HEK293 (cell line): ENCODE data around the gene RNF40.

Experiments
- IKZF3 ChIP-seq: fragments of 450-650 bp; IDR thresholded peaks from 2 replicates; pipeline ENCODE4 v1.5.0; 2018; ENCODE audit warnings: missing biosample characterization, mild to moderate bottlenecking, missing genetic modification characterization, moderate library complexity
- MZF1 ChIP-seq: fragments of 450-650 bp; formaldehyde crosslinking; IDR thresholded peaks from 2 replicates; pipeline ENCODE4 v1.5.1; 2017; ENCODE audit warnings: missing biosample characterization, missing genetic modification characterization, borderline replicate concordance
- SP2 ChIP-seq: fragments of 450-650 bp; formaldehyde crosslinking; IDR thresholded peaks from 2 replicates; pipeline ENCODE4 v1.5.1; 2016; ENCODE audit warnings: missing biosample characterization, missing genetic modification characterization
- YY1 ChIP-seq: fragments of 450-650 bp; formaldehyde crosslinking; IDR thresholded peaks from 2 replicates; pipeline ENCODE4 v1.5.1; 2018; ENCODE audit warnings: missing biosample characterization, missing genetic modification characterization
- ZBTB21 ChIP-seq: fragments of 450-650 bp; formaldehyde crosslinking; IDR thresholded peaks from 2 replicates; pipeline ENCODE4 v1.5.1; 2017; ENCODE audit warnings: missing biosample characterization, missing genetic modification characterization
- ZBTB8A ChIP-seq: fragments of 450-650 bp; formaldehyde crosslinking; IDR thresholded peaks from 2 replicates; pipeline ENCODE4 v1.5.1; 2016; ENCODE audit warnings: missing biosample characterization, missing genetic modification characterization
- ZNF133 ChIP-seq: fragments of 450-650 bp; formaldehyde crosslinking; IDR thresholded peaks from 2 replicates; pipeline ENCODE4 v1.5.1; 2016; ENCODE audit warnings: missing biosample characterization, missing genetic modification characterization
- ZNF211 ChIP-seq: fragments of 450-650 bp; formaldehyde crosslinking; IDR thresholded peaks from 2 replicates; pipeline ENCODE4 v1.5.1; 2016; ENCODE audit warnings: low read depth, missing biosample characterization, missing genetic modification characterization
- ZNF350 ChIP-seq: fragments of 450-650 bp; formaldehyde crosslinking; IDR thresholded peaks from 2 replicates; pipeline ENCODE4 v1.5.0; 2017; ENCODE audit warnings: missing biosample characterization, mild to moderate bottlenecking, missing genetic modification characterization
- ZNF394 ChIP-seq: fragments of 450-650 bp; formaldehyde crosslinking; IDR thresholded peaks from 2 replicates; pipeline ENCODE4 v1.5.1; 2016; ENCODE audit warnings: missing biosample characterization, missing genetic modification characterization, mild to moderate bottlenecking, moderate library complexity, borderline replicate concordance
- ZNF416 ChIP-seq: fragments of 450-650 bp; formaldehyde crosslinking; IDR thresholded peaks from 2 replicates; pipeline ENCODE4 v1.5.1; 2016; ENCODE audit warnings: missing biosample characterization, missing genetic modification characterization
- ZNF530 ChIP-seq: fragments of 450-650 bp; formaldehyde crosslinking; IDR thresholded peaks from 2 replicates; pipeline ENCODE4 v1.5.1; 2016; ENCODE audit warnings: low read depth, missing biosample characterization, missing genetic modification characterization
- ZNF623 ChIP-seq: fragments of 450-650 bp; formaldehyde crosslinking; IDR thresholded peaks from 2 replicates; pipeline ENCODE4 v1.5.1; 2016; ENCODE audit warnings: missing biosample characterization, missing genetic modification characterization
- ZNF658 ChIP-seq: fragments of 450-650 bp; formaldehyde crosslinking; IDR thresholded peaks from 2 replicates; pipeline ENCODE4; 2016; ENCODE audit warnings: missing biosample characterization, missing genetic modification characterization
- ZNF777 ChIP-seq: fragments of 450-650 bp; formaldehyde crosslinking; IDR thresholded peaks from 2 replicates; pipeline ENCODE4 v1.5.1; 2017; ENCODE audit warnings: missing biosample characterization, missing genetic modification characterization, borderline replicate concordance
- TF ChIP-seq, protein P1 (sequence below): fragments of 450-650 bp; formaldehyde crosslinking; IDR thresholded peaks from 2 replicates; pipeline ENCODE4 v1.5.0; 2017; ENCODE audit warnings: missing biosample characterization, missing genetic modification characterization, borderline replicate concordance
- TF ChIP-seq, protein P2 (sequence below): fragments of 450-650 bp; formaldehyde crosslinking; IDR thresholded peaks from 2 replicates; pipeline ENCODE4 v1.5.1; 2016; ENCODE audit warnings: missing biosample characterization, missing genetic modification characterization
- TF ChIP-seq, protein P3 (sequence below): fragments of 450-650 bp; formaldehyde crosslinking; IDR thresholded peaks from 2 replicates; pipeline ENCODE4 v1.5.1; 2016; ENCODE audit warnings: missing biosample characterization, missing genetic modification characterization
- TF ChIP-seq, protein P4 (sequence below): fragments of 450-650 bp; formaldehyde crosslinking; IDR thresholded peaks from 2 replicates; pipeline ENCODE4 v1.5.1; 2016; ENCODE audit warnings: missing biosample characterization, missing genetic modification characterization
- TF ChIP-seq, protein P5 (sequence below): fragments of 450-650 bp; formaldehyde crosslinking; IDR thresholded peaks from 2 replicates; pipeline ENCODE4 v1.5.1; 2016; ENCODE audit warnings: missing biosample characterization, missing genetic modification characterization, borderline replicate concordance
- TF ChIP-seq, protein P6 (sequence below): fragments of 450-650 bp; formaldehyde crosslinking; IDR thresholded peaks from 2 replicates; pipeline ENCODE4 v1.5.1; 2017; ENCODE audit warnings: missing biosample characterization, missing genetic modification characterization
- TF ChIP-seq, protein P7 (sequence below): fragments of 450-650 bp; formaldehyde crosslinking; conservative IDR thresholded peaks from 2 replicates; pipeline ENCODE4 v1.5.1; 2016; ENCODE audit warnings: low read depth, missing biosample characterization, missing genetic modification characterization
- TF ChIP-seq, protein P8 (sequence below): fragments of 450-650 bp; formaldehyde crosslinking; IDR thresholded peaks from 2 replicates; pipeline ENCODE4 v1.5.1; 2016; ENCODE audit warnings: missing biosample characterization, missing genetic modification characterization, low read depth

The RNF40 gene

DNA sequence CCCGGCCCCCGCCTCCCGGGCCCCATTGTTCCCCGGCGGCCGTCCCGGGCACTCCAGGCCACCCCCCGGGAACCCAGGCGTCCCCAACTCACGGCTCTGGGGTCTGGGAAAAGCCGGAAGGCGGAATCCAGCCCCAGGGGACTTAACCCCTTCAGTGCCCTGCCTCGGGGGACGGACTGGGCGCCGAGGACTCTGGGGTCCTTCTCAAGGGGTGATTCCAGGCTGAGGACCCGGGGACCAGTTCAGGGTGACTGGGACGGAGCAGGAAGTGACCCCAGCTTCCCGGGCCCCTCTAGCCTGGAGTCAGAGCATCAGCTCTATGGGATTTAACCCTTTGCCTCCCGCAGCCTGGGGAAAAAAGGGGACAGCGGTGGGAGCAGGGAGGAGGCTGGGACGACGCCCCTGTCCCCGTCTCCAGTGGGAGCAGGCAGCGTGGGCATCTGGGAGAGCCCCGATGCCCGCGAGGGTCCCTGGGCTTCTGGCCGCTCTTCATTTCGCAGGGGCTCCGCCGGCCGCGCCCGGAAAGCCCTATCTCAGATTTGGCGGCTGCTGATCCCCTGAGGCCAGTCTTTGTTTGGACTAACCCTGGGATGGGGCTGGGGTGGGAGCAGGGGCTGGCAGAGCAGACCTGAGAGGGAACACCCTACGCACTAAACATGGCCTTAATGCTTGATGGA is 25.0 kb downstream of the RNF40 start, which contains the start of gene ZNF629 (continued):
- TF ChIP-seq, protein P1, sequence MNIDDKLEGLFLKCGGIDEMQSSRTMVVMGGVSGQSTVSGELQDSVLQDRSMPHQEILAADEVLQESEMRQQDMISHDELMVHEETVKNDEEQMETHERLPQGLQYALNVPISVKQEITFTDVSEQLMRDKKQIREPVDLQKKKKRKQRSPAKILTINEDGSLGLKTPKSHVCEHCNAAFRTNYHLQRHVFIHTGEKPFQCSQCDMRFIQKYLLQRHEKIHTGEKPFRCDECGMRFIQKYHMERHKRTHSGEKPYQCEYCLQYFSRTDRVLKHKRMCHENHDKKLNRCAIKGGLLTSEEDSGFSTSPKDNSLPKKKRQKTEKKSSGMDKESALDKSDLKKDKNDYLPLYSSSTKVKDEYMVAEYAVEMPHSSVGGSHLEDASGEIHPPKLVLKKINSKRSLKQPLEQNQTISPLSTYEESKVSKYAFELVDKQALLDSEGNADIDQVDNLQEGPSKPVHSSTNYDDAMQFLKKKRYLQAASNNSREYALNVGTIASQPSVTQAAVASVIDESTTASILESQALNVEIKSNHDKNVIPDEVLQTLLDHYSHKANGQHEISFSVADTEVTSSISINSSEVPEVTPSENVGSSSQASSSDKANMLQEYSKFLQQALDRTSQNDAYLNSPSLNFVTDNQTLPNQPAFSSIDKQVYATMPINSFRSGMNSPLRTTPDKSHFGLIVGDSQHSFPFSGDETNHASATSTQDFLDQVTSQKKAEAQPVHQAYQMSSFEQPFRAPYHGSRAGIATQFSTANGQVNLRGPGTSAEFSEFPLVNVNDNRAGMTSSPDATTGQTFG (tag by site-specific recombination), result no peak
- no peak for TF ChIP-seq ZNF416 (tag by site-specific recombination)
- TF ChIP-seq, protein P2, sequence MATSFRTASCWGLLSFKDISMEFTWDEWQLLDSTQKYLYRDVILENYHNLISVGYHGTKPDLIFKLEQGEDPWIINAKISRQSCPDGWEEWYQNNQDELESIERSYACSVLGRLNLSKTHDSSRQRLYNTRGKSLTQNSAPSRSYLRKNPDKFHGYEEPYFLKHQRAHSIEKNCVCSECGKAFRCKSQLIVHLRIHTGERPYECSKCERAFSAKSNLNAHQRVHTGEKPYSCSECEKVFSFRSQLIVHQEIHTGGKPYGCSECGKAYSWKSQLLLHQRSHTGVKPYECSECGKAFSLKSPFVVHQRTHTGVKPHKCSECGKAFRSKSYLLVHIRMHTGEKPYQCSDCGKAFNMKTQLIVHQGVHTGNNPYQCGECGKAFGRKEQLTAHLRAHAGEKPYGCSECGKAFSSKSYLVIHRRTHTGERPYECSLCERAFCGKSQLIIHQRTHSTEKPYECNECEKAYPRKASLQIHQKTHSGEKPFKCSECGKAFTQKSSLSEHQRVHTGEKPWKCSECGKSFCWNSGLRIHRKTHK (tag by site-specific recombination), result no peak
- peak; percentile 60 for TF ChIP-seq SP2 (tag by site-specific recombination)
- 0 out of 2 replicates have a peak, but pooled peaks have one; percentile 18 for TF ChIP-seq ZNF623 (tag by site-specific recombination)
- peak; percentile 87 for TF ChIP-seq IKZF3 (tag by site-specific recombination)
- TF ChIP-seq, protein P3, sequence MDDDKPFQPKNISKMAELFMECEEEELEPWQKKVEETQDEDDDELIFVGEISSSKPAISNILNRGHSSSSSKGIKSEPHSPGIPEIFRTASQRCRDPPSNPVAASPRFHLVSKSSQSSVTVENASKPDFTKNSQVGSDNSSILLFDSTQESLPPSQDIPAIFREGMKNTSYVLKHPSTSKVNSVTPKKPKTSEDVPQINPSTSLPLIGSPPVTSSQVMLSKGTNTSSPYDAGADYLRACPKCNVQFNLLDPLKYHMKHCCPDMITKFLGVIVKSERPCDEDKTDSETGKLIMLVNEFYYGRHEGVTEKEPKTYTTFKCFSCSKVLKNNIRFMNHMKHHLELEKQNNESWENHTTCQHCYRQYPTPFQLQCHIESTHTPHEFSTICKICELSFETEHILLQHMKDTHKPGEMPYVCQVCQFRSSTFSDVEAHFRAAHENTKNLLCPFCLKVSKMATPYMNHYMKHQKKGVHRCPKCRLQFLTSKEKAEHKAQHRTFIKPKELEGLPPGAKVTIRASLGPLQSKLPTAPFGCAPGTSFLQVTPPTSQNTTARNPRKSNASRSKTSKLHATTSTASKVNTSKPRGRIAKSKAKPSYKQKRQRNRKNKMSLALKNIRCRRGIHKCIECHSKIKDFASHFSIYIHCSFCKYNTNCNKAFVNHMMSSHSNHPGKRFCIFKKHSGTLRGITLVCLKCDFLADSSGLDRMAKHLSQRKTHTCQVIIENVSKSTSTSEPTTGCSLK (tag by site-specific recombination), result no peak
- TF ChIP-seq ZNF211 (tag by site-specific recombination), result no peak
- peak; percentile 64; the same call in 1 of the 2 replicates for TF ChIP-seq ZBTB21 (tag by site-specific recombination)
- TF ChIP-seq, protein P4, sequence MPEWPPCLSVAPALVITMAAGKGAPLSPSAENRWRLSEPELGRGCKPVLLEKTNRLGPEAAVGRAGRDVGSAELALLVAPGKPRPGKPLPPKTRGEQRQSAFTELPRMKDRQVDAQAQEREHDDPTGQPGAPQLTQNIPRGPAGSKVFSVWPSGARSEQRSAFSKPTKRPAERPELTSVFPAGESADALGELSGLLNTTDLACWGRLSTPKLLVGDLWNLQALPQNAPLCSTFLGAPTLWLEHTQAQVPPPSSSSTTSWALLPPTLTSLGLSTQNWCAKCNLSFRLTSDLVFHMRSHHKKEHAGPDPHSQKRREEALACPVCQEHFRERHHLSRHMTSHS (tag by site-specific recombination), result no peak
- TF ChIP-seq, protein P5, sequence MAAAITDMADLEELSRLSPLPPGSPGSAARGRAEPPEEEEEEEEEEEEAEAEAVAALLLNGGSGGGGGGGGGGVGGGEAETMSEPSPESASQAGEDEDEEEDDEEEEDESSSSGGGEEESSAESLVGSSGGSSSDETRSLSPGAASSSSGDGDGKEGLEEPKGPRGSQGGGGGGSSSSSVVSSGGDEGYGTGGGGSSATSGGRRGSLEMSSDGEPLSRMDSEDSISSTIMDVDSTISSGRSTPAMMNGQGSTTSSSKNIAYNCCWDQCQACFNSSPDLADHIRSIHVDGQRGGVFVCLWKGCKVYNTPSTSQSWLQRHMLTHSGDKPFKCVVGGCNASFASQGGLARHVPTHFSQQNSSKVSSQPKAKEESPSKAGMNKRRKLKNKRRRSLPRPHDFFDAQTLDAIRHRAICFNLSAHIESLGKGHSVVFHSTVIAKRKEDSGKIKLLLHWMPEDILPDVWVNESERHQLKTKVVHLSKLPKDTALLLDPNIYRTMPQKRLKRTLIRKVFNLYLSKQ, result no peak
- TF ChIP-seq ZNF350 (tag by site-specific recombination), result no peak
- TF ChIP-seq, protein P6, sequence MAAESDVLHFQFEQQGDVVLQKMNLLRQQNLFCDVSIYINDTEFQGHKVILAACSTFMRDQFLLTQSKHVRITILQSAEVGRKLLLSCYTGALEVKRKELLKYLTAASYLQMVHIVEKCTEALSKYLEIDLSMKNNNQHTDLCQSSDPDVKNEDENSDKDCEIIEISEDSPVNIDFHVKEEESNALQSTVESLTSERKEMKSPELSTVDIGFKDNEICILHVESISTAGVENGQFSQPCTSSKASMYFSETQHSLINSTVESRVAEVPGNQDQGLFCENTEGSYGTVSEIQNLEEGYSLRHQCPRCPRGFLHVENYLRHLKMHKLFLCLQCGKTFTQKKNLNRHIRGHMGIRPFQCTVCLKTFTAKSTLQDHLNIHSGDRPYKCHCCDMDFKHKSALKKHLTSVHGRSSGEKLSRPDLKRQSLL, result peak; percentile 47; the same call in 1 of the 2 replicates
- TF ChIP-seq ZBTB8A, result peak; percentile 91
- TF ChIP-seq MZF1, result no peak
- TF ChIP-seq, protein P7, sequence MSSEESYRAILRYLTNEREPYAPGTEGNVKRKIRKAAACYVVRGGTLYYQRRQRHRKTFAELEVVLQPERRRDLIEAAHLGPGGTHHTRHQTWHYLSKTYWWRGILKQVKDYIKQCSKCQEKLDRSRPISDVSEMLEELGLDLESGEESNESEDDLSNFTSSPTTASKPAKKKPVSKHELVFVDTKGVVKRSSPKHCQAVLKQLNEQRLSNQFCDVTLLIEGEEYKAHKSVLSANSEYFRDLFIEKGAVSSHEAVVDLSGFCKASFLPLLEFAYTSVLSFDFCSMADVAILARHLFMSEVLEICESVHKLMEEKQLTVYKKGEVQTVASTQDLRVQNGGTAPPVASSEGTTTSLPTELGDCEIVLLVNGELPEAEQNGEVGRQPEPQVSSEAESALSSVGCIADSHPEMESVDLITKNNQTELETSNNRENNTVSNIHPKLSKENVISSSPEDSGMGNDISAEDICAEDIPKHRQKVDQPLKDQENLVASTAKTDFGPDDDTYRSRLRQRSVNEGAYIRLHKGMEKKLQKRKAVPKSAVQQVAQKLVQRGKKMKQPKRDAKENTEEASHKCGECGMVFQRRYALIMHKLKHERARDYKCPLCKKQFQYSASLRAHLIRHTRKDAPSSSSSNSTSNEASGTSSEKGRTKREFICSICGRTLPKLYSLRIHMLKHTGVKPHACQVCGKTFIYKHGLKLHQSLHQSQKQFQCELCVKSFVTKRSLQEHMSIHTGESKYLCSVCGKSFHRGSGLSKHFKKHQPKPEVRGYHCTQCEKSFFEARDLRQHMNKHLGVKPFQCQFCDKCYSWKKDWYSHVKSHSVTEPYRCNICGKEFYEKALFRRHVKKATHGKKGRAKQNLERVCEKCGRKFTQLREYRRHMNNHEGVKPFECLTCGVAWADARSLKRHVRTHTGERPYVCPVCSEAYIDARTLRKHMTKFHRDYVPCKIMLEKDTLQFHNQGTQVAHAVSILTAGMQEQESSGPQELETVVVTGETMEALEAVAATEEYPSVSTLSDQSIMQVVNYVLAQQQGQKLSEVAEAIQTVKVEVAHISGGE, result peak; percentile 95
- TF ChIP-seq ZNF394 (tag by site-specific recombination), result peak; percentile 76; the same call in 1 of the 2 replicates
- no peak for TF ChIP-seq ZNF133 (tag by site-specific recombination)
- TF ChIP-seq YY1 (tag by site-specific recombination), result peak; percentile 73
- no peak for TF ChIP-seq ZNF530 (tag by site-specific recombination)
- TF ChIP-seq, protein P8, sequence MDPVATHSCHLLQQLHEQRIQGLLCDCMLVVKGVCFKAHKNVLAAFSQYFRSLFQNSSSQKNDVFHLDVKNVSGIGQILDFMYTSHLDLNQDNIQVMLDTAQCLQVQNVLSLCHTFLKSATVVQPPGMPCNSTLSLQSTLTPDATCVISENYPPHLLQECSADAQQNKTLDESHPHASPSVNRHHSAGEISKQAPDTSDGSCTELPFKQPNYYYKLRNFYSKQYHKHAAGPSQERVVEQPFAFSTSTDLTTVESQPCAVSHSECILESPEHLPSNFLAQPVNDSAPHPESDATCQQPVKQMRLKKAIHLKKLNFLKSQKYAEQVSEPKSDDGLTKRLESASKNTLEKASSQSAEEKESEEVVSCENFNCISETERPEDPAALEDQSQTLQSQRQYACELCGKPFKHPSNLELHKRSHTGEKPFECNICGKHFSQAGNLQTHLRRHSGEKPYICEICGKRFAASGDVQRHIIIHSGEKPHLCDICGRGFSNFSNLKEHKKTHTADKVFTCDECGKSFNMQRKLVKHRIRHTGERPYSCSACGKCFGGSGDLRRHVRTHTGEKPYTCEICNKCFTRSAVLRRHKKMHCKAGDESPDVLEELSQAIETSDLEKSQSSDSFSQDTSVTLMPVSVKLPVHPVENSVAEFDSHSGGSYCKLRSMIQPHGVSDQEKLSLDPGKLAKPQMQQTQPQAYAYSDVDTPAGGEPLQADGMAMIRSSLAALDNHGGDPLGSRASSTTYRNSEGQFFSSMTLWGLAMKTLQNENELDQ (tag by site-specific recombination), result no peak
- no peak for TF ChIP-seq ZNF777
- TF ChIP-seq ZNF658, result no peak
